Hepatocyte (in vitro differentiated cells): Measurements from ENCODE around the gene LSM12. TPM values are rescaled to one million over a fixed set of nuclear protein-coding genes. Genes with fewer than 3 reads are reported as not detected.
"Not testable (repeated sequence)": the region's sequence is repeated elsewhere in the genome, so short reads cannot be mapped to it uniquely, and the experiment has no call there.

ENCODE experiments used
- DNase-seq: peaks from one replicate; pipeline ENCODE4 v3.0.0-alpha.2; 2016; ENCODE audit warnings: low spot score
- H2AFZ ChIP-seq: fragments of 200-600 bp; sonication (generic); 2 replicates; pipeline ENCODE4 v1.6.0; 2016; ENCODE audit warnings: antibody characterized with exemption, mild to moderate bottlenecking
- H3K27ac ChIP-seq: fragments of 200-600 bp; sonication (generic); 2 replicates; pipeline ENCODE4 v1.5.1; 2016; ENCODE audit warnings: mild to moderate bottlenecking
- H3K27me3 ChIP-seq: fragments of 200-600 bp; sonication (generic); 2 replicates; pipeline ENCODE4 v1.6.1; 2016
- H3K36me3 ChIP-seq: fragments of 200-600 bp; sonication (generic); replicated peaks from 2 replicates; pipeline ENCODE4 v1.5.1; 2016; ENCODE audit warnings: low read depth; ENCODE audit not compliant: insufficient read depth
- H3K4me1 ChIP-seq: fragments of 200-600 bp; sonication (generic); 2 replicates; pipeline ENCODE4 v1.5.1; 2016; ENCODE audit warnings: mild to moderate bottlenecking, moderate library complexity; ENCODE audit not compliant: insufficient read depth
- H3K4me2 ChIP-seq: fragments of 200-600 bp; sonication (generic); 2 replicates; pipeline ENCODE4 v1.6.0; 2016
- H3K4me3 ChIP-seq: fragments of 200-600 bp; sonication (generic); 2 replicates; pipeline ENCODE4 v1.5.1; 2016; ENCODE audit warnings: mild to moderate bottlenecking
- H3K79me2 ChIP-seq: fragments of 200-600 bp; sonication (generic); 2 replicates; pipeline ENCODE4 v1.6.0; 2017; ENCODE audit warnings: mild to moderate bottlenecking
- H3K9me2 ChIP-seq: fragments of 200-600 bp; sonication (generic); replicated peaks from 2 replicates; pipeline ENCODE4 v1.6.0; 2017; ENCODE audit warnings: mild to moderate bottlenecking; ENCODE audit not compliant: insufficient read depth
- H3K9me3 ChIP-seq: fragments of 200-600 bp; sonication (generic); 2 replicates; pipeline ENCODE4 v1.5.1; 2016; ENCODE audit warnings: low read depth, mild to moderate bottlenecking
- H4K20me1 ChIP-seq: fragments of 200-600 bp; sonication (generic); 2 replicates; pipeline ENCODE4 v1.6.0; 2016; ENCODE audit warnings: mild to moderate bottlenecking; ENCODE audit not compliant: insufficient read depth, poor library complexity, severe bottlenecking
- CTCF ChIP-seq: fragments of 200-600 bp; sonication (generic); IDR thresholded peaks from 2 replicates; pipeline ENCODE4 v1.5.1; 2016; ENCODE audit warnings: antibody characterized with exemption, mild to moderate bottlenecking; ENCODE audit not compliant: poor library complexity
- EZH2 ChIP-seq: fragments of 200-600 bp; sonication (generic); IDR thresholded peaks from 2 replicates; pipeline ENCODE4 v1.6.1; 2016; ENCODE audit warnings: antibody characterized with exemption, mild to moderate bottlenecking, borderline replicate concordance
- EZH2phosphoT487 ChIP-seq: fragments of 200-600 bp; sonication (generic); IDR thresholded peaks from one replicate; pipeline ENCODE4 v1.6.1; 2018; ENCODE audit warnings: antibody characterized with exemption, mild to moderate bottlenecking, low read depth, moderate library complexity; ENCODE audit not compliant: unreplicated experiment, severe bottlenecking
- WGBS: methylation state at CpG from one replicate; pipeline ENCODE4 v1.1.6; 2016; ENCODE audit warnings: low lambda C conversion rate; ENCODE audit errors: missing lambda C conversion rate; 5-methylcytosine and 5-hydroxymethylcytosine counted together
- polyA plus RNA-seq: library from polyadenylated mRNA; unstranded; fragments of >200 nt; fragmentation: Nextera tagmentation; extraction: Ambion mirVana; gene quantifications from 2 replicates; pipeline ENCODE4 v1.2.1, GENCODE V29; 2016
- total RNA-seq: library from RNA; depleted of rRNA; stranded (reverse); fragments of >200 nt; gene quantifications from 2 replicates; pipeline ENCODE4 v1.2.3, GENCODE V29; 2014

LSM12 gene
- total and polyA plus RNA-seq, 2 experiments from 2014 or later = 40.4 to 44.5 TPM

- Histone ChIP-seq H3K27ac (peak overlapping the region; percentile 34), H3K79me2 (peaks cover 37% of the 10 kb centered on the region), H3K9me2 (no peaks in the 10 kb centered on the region), H3K4me3 (no peak overlapping the region), H3K27me3 (no peaks in the 10 kb centered on the region), H3K4me2 (no peak overlapping the region), H4K20me1 (peaks cover 25% of the 10 kb centered on the region), H3K4me1 (no peaks in the 10 kb centered on the region), H2AFZ (no peak overlapping the region), H3K36me3 (no peaks in the 10 kb centered on the region), H3K9me3 (no peaks in the 10 kb centered on the region)
- WGBS = 95% methylated on average over 3 of the region's 3 CpGs
- TF ChIP-seq EZH2phosphoT487 = no peak
- peak; percentile 44 for DNase-seq
These were observed 27.9 kb downstream of the LSM12 start for GRCh38 chr17:44038604-44039011.

- Histone ChIP-seq H4K20me1 (peaks cover 15% of the 10 kb centered on the region), H3K9me2 (no peaks in the 10 kb centered on the region), H3K36me3 (no peaks in the 10 kb centered on the region), H3K27me3 (no peaks in the 10 kb centered on the region), H3K9me3 (no peaks in the 10 kb centered on the region), H2AFZ (no peak overlapping the region), H3K4me2 (no peak overlapping the region), H3K4me1 (no peaks in the 10 kb centered on the region), H3K79me2 (peaks cover 36% of the 10 kb centered on the region), H3K4me3 (no peak overlapping the region), H3K27ac (no peak overlapping the region)
- DNase-seq = no peak
- TF ChIP-seq CTCF (no peak), EZH2phosphoT487 (no peak), EZH2 (no peak)
- WGBS = 98% methylated on average over 2 of the region's 2 CpGs
These were observed 29.0 kb downstream of the LSM12 start for GRCh38 chr17:44037471-44037870.

- not testable (repeated sequence) for H3K4me3 ChIP-seq, H3K36me3 ChIP-seq, H3K4me1 ChIP-seq, H3K9me2 ChIP-seq, H2AFZ ChIP-seq, H4K20me1 ChIP-seq, DNase-seq, H3K27ac ChIP-seq, H3K4me2 ChIP-seq, H3K27me3 ChIP-seq, H3K9me3 ChIP-seq
- no CpG with 5 or more reads among the region's 3 CpGs for WGBS
- H3K79me2 ChIP-seq = peaks cover 13% of the 10 kb centered on the region
These were observed 31.8 kb downstream of the LSM12 start for GRCh38 chr17:44034688-44035087.

GRCh38 chr17:44033861-44034408, 32.5 kb downstream of the LSM12 start:
- Histone ChIP-seq H2AFZ (no peak overlapping the region), H4K20me1 (no peaks in the 10 kb centered on the region), H3K27me3 (no peaks in the 10 kb centered on the region), H3K9me3 (no peaks in the 10 kb centered on the region), H3K4me3 (no peak overlapping the region), H3K27ac (no peak overlapping the region), H3K36me3 (no peaks in the 10 kb centered on the region), H3K4me1 (no peaks in the 10 kb centered on the region), H3K79me2 (peaks cover 9% of the 10 kb centered on the region), H3K4me2 (no peak overlapping the region), H3K9me2 (no peaks in the 10 kb centered on the region)
- no peak for TF ChIP-seq EZH2phosphoT487
- TF ChIP-seq CTCF = no peak
- no peak for TF ChIP-seq EZH2
- no peak for DNase-seq
- 91% methylated on average over 3 of the region's 3 CpGs for WGBS
